Measurements from ENCODE around the gene HDHD5.
A peak's percentile ranks its signal among the peaks of the same experiment; 100 is the strongest.

HDHD5 gene

DNA sequence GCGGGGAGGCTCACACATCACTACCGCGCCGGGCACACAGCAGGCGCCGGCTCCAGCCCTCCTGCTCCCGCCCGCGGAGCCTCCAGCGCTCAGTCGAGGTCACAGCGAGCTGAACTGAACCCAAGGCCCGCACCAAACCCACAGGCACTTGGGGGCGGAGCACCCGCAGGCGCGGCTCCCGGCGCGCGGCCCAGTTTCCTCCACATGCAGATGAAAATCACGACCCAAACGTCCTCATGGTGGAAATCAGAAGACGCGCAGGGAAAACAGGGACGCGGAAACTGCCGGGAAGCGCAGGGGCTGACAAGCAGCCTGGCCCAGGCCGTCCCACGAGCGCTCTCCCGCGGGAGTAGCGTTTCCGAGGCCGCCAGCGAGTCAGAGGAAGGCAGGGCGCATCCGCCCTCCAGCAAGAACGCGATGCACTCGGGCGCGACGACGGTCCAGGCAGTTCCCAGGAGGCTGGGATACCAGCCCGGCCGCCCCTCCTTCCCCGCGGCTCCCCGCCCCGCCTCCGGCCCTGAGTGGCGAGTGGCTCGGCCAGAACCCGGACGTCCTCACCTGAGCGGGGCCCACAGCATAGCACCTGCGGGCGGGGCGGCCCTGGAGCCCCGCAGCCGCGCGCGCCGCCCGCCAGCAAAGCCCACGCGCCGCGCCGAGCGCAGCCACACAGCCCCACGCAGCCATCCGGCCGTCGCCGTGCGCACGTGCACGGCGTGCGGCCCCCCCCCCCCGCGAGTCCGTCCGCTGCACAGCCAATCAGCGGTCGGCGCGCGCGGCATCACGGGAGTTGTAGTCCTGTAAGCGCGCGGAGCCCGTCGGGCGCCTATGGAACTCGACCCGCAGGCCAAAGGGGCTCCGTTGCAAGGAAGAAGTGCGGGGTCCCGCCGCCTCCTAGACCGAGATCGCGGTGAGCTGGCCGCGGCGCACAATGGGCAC, at the start of gene HDHD5:
HDHD5 (minus strand) TSS at position 710 of the 936 bp plus-strand sequence; CDS start at position 684, 26 bp downstream.
- DNase-seq (ENCODE audit: low read depth in 2 of 2), result peak; percentile 86 to 88

- DNase-seq (ENCODE audit: low read depth in 2 of 2), result no peak
Measured at GRCh38 chr22:17205432-17205831, 46.4 kb upstream of the HDHD5 start.

- DNase-seq (ENCODE audit: low read depth in 2 of 2), result no peak
Measured at GRCh38 chr22:17201285-17201945, 42.3 kb upstream of the HDHD5 start.

GRCh38 chr22:17199003-17199731, 40.1 kb upstream of the HDHD5 start:
- no peak for DNase-seq (ENCODE audit: low read depth in 2 of 2)

DNA sequence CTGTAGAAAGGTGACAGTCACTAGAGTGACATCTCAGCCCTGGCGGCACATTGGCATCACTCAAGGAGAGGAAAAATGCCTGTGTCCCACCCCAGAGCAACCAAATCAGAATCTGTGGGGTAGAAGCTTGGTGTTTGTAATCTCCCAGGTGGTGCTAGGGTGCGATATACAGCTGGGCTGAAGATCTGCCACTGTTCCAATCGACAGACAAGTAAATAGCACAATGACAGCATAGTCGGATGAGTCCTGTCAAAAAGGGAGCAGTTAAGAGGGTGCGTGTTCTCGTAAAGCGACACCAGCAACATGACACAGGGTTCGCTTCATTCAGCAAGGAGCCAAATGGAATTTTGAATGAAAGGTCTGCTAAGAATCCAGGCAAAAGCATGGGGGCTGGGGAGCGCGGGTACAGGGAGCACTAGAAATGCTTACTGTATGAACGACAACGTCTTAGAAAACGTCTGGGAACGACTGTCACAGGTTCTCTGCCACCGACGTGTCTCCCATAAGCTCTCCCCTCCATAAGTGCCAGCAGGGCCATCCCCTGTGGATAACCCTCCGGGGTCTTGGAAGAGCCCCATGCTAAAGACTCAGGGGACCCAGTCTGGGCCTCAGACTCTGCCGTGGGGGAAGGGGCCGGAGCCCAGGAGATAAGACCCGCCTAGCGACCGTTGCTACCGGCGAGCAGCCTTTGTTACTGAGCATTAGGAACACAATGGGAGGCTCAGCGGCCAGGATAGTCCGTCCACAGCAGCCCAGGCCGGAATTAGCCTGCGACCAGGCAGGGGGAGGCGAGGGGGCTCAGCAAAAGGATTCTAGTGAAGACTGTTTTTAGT, 39.3 kb upstream of the HDHD5 start:
- DNase-seq (ENCODE audit: low read depth in 2 of 2), result no peak

DNA sequence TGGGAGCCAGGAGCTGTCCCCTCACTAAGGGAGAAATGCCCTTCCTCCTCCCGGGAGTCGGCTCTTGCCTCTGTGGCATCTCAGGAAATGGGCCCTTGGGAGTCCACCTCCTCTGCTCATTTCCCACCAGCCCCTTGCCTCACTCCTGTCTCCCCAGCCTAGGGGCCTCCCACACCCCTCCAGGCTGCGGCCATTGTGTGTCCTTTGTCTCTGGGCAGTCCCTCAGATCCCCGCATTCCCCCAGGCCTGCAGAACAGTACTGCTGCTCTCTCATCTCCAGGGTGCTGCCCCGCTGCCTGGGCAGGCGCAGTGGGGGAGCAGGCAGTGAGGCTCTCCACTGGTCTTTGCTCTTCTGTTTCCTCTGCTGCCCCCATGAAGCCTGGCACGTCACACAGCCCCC, 35.1 kb upstream of the HDHD5 start:
- no peak for DNase-seq (ENCODE audit: low read depth in 2 of 2)

GRCh38 chr22:17192186-17192585, 33.1 kb upstream of the HDHD5 start:
- no peak for DNase-seq (ENCODE audit: low read depth in 2 of 2)

DNA sequence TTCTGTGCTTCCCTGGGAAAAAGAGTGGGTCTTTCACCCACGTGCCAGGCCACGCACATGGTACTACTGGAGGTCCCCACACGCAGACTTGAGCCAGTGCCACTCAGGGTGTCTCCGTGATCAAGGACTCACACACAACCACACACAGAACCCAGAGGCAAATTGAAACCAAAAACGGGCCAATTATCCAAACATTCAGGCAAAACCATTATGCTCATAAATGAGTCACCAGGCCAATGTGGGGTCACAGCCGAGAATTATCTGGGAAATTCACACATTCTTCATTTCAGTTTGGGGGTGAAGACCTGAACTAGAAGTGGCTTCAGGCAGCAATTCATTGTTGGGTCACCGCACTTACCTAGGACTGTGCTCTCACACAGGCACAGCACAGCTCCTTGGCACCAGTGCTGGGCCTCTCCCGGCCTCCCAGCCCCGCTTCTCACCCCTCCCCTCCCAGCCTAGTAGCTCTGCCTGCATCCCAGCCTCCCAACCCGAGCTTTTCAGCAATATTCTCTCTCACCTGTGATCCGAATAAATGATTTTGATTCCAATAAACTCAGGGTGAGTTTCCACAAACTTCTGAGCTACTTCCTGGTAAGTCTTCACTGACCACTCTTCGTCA, 32.2 kb upstream of the HDHD5 start:
- no peak for DNase-seq (ENCODE audit: low read depth in 2 of 2)

DNA sequence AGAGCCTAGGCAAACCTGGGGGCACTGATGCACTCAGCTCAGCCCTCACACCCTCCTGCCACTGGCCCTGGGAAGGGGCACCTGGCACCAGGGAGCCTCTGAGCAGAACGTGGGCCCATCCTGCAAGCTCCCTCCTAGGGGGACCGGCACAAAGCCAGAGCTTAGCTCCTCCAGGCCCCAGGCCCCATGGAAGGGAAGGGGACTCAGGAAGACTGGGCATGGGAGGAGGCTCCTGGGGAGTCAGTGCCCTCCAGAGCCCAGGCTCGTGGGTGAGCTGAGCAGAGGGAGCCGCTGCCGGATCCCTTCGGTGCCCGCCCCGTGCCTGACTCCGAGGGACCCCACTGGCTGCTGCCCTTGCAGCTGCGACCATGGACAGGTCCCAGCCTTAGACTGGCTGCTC, 31.6 kb upstream of the HDHD5 start:
- no peak for DNase-seq (ENCODE audit: low read depth in 2 of 2)

DNA sequence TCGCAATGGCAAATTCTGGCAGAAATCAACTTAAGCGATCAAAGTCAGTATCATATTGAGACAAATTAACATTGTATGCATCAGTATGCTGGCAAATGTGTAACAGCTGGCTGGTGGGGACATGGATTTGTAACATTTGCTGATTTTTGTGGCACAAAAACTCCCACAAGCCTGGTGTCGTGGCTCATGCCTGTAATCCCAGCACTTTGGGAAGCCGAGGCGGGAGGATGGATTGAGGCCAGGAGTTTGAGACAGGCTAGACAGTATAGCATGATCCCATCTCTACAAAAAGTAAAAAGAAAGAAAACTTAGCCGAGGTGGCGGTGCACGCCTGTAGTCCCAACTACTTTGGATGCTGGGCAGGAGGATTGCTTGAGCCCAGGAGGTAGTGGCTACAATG, 17.6 kb upstream of the HDHD5 start:
- DNase-seq (ENCODE audit: low read depth in 2 of 2), result no peak

GRCh38 chr22:17172029-17172833, 13.2 kb upstream of the HDHD5 start:
- DNase-seq (ENCODE audit: low read depth in 2 of 2), result no peak

DNA sequence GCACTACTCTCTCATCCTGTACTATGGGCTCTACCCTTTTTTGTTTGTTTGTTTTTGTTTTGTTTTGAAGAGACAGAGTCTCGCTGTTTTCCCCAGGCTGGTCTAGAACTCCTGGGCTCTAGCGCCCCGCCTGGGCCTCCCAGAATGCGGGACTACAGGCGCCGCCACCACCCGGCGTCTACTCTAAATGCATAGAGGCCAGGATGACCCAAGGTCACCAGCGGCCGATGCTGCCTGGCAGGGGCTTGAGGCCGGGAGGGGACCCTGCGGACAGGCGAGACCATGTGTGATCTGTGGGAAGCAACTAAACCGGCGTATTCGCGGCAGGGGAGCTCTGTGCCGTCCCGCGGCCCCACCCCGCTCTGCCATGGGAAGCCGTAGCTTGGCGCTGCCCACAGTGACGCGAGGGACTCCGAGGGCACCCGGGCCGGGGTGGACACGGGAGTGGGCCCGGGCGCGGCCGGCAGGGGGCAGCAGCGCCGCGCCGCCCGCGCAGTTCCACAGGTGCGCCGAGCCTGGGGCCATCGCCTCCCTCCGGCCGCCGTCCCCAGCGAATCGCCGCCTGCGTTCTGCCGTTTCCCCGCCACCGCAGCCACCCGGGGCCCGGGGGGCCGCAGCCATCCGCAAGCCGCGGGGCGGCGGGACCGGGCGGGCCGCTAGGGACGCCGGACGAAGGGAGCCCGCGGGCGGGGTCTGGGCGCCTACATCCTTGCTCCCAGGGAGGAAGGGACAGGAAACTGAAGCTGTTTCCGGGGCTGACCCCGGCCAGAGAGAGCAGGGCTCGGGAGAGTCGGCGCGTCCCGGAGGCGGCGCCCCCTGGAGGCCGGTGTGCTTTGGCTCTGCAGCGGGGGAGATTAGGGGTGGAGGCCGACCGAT, 12.3 kb upstream of the HDHD5 start:
- DNase-seq (ENCODE audit: low read depth in 2 of 2), result peak; percentile 82 to 84

- no peak for DNase-seq (ENCODE audit: low read depth in 2 of 2)
Measured at GRCh38 chr22:17167486-17167885, 8.4 kb upstream of the HDHD5 start.

- no peak for DNase-seq (ENCODE audit: low read depth in 2 of 2)
Measured at GRCh38 chr22:17164392-17165024, 5.4 kb upstream of the HDHD5 start.

- DNase-seq (ENCODE audit: low read depth in 2 of 2), result no peak
Measured at GRCh38 chr22:17162731-17163130, 3.7 kb upstream of the HDHD5 start.

DNA sequence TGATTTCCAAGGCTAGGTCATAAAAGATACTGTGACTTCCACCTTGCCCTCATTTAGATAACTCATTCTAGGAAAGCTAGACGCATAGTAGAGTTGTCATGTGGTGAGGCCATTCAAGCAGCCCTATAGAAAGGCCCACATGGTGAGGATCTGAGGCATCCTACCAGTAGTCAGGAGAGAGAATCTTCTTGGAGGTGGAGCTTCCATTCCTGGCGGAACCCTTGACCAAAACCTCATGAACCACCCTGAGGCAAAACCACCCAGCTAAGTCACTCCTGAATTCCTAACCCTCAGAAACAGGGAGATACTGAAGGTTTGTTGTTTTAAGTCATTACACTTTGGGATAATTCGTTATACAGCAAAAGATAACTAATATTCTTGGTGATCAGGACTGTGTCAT, 2.9 kb upstream of the HDHD5 start:
- no peak for DNase-seq (ENCODE audit: low read depth in 2 of 2)

- peak; percentile 66 to 72 for DNase-seq (ENCODE audit: low read depth in 2 of 2)
Measured at GRCh38 chr22:17159504-17159951, 451 bp upstream of the HDHD5 start.

GRCh38 chr22:17158176-17158567, 905 bp downstream of the HDHD5 start:
- DNase-seq (ENCODE audit: low read depth in 2 of 2), result no peak

- DNase-seq (ENCODE audit: low read depth in 2 of 2), result no peak
Measured at GRCh38 chr22:17157714-17158113, 1.4 kb downstream of the HDHD5 start.
